K562 (cell line): ENCODE data around the gene GPR37. TPM values are rescaled to one million over a fixed set of nuclear protein-coding genes. Genes with fewer than 3 reads are reported as not detected.

Experiments used
- ATAC-seq: fragments of 200-7000 bp; cut with Tn5 transposase; 3 replicates; pipeline ENCODE4 v1.9.1; 2020; ENCODE audit warnings: moderate library complexity
- BruUV-seq: library from RNA; stranded (reverse); fragments of 400-500 nt; replicated peaks from 2 replicates; lab custom pipeline; 2021; lab: Mats Ljungman, UMichigan
- CTCF ChIA-PET: fragments of 300-600 bp; formaldehyde crosslinking; extraction: SDS; loops from one replicate; lab custom pipeline; 2021; ENCODE audit warnings: low intra/inter-chr PET ratio; lab: Yijun Ruan, JAX
- POLR2A ChIA-PET: fragments of 300-600, 350-650 bp; sonication (Branson Sonifier 250); formaldehyde crosslinking; extraction: SDS; loops from one replicate; lab custom pipeline; 2021; ENCODE audit warnings: antibody characterized with exemption, inconsistent platforms; lab: Yijun Ruan, JAX
- DNase-seq, 4 experiments: peaks; one replicate each; pipeline versions ENCODE4 v3.0.0 to v3.0.0-alpha.2; 2011 to 2018; ENCODE audit warnings: low spot score in 3 of 4, mixed read lengths in 3 of 4; ENCODE audit errors: extremely low read depth in 1 of 4
- FAIRE-seq: peaks from 2 replicates; lab custom pipeline; 2011; peaks lifted over from hg19 to GRCh38; lab: Jason Lieb, UNC
- H2AFZ ChIP-seq: 2 replicates; pipeline ENCODE4 v1.6.0; 2011; ENCODE audit warnings: low read depth, low read length, control low read depth, inconsistent platforms
- H3K27ac ChIP-seq: fragments of 200-600 bp; 3 replicates; pipeline ENCODE4 v1.8.0; 2011; ENCODE audit warnings: low read depth, mild to moderate bottlenecking, control low read depth, inconsistent platforms, low read length, moderate library complexity, mixed read lengths; ENCODE audit errors: extremely low read depth
- H3K27me3 ChIP-seq, 2 experiments: fragments of 300-600 bp in 1 of 2; 2 replicates in 1 of 2; 3 replicates in 1 of 2; pipeline versions ENCODE4 v1.6.0 to v1.8.0; 2011; ENCODE audit warnings: inconsistent platforms in 2 of 2, low read length in 2 of 2, mild to moderate bottlenecking in 1 of 2, mixed read lengths in 1 of 2, moderate library complexity in 1 of 2; ENCODE audit not compliant: control insufficient read depth in 2 of 2, insufficient read depth in 2 of 2
- H3K36me3 ChIP-seq: fragments of 300-600 bp; 3 replicates; pipeline ENCODE4 v1.8.0; 2011; ENCODE audit warnings: mild to moderate bottlenecking, low read length, inconsistent platforms; ENCODE audit not compliant: control insufficient read depth, insufficient read depth
- H3K4me1 ChIP-seq, 2 experiments: fragments of 200-600 bp in 1 of 2; replicated peaks in 1 of 2; 2 replicates in 1 of 2; 3 replicates in 1 of 2; pipeline versions ENCODE4 v1.5.1 to v1.8.0; 2011; ENCODE audit warnings: inconsistent platforms in 2 of 2, low read length in 2 of 2, mild to moderate bottlenecking in 1 of 2, mixed read lengths in 1 of 2, moderate library complexity in 1 of 2; ENCODE audit not compliant: control insufficient read depth in 2 of 2, insufficient read depth in 2 of 2
- H3K4me2 ChIP-seq: 2 replicates; pipeline ENCODE4 v1.6.1; 2011; ENCODE audit warnings: low read length, control low read depth, inconsistent platforms, mixed read lengths; ENCODE audit not compliant: insufficient read depth
- H3K4me3 ChIP-seq: fragments of 200-600 bp; sonication (generic), shearing (Covaris generic); 2 replicates; pipeline ENCODE4 v1.5.1; 2016; ENCODE audit warnings: control low read depth, inconsistent platforms
- H3K79me2 ChIP-seq: fragments of 200-600 bp; 3 replicates; pipeline ENCODE4 v1.8.0; 2011; ENCODE audit warnings: low read length, inconsistent platforms; ENCODE audit not compliant: control insufficient read depth, insufficient read depth
- H3K9ac ChIP-seq, 2 experiments: 2 replicates each; pipeline versions ENCODE4 v1.6.0 to v1.6.1; 2011; ENCODE audit warnings: low read depth in 2 of 2, low read length in 2 of 2, control low read depth in 1 of 2, inconsistent platforms in 1 of 2, mild to moderate bottlenecking in 1 of 2, mixed read lengths in 1 of 2; ENCODE audit not compliant: insufficient read depth in 1 of 2
- H3K9me1 ChIP-seq: one replicate; pipeline ENCODE4 v1.6.0; 2011; ENCODE audit warnings: inconsistent platforms, mild to moderate bottlenecking, low read length, moderate library complexity; ENCODE audit not compliant: control insufficient read depth, insufficient read depth
- H3K9me3 ChIP-seq: replicated peaks from 2 replicates; pipeline ENCODE4 v1.5.1; 2011; ENCODE audit warnings: low read depth, low read length, inconsistent platforms; ENCODE audit not compliant: control insufficient read depth, insufficient read depth
- H4K20me1 ChIP-seq: replicated peaks from 2 replicates; pipeline ENCODE4 v1.6.1; 2011; ENCODE audit warnings: low read length, inconsistent platforms, mixed read lengths; ENCODE audit not compliant: control insufficient read depth, insufficient read depth
- KAT2B ChIP-seq: IDR thresholded peaks from one replicate; pipeline ENCODE4 v1.6.1; 2012; ENCODE audit warnings: low read depth, mild to moderate bottlenecking, control low read depth, inconsistent platforms, low read length, moderate library complexity
- SMARCC2 ChIP-seq: fragments of 450-650 bp; IDR thresholded peaks from 2 replicates; pipeline ENCODE4 v1.6.1; 2017; ENCODE audit warnings: antibody characterized with exemption, moderate library complexity, mild to moderate bottlenecking, low read depth
- ZNF76 ChIP-seq: fragments of 250-450 bp; sonication (Bioruptor Pico); IDR thresholded peaks from 2 replicates; pipeline ENCODE4 v1.4.0; 2020; ENCODE audit warnings: mild to moderate bottlenecking, moderate library complexity, borderline replicate concordance
- WGBS: fragments of 100-300 bp; shearing (Covaris generic); methylation state at CpG from one replicate; pipeline ENCODE4 v1.1.6; 2016; ENCODE audit warnings: low coverage, mixed read lengths; ENCODE audit not compliant: insufficient coverage; ENCODE audit errors: missing lambda C conversion rate; 5-methylcytosine and 5-hydroxymethylcytosine counted together
- in situ Hi-C: fragments of 300-500 bp; cut with MboI; formaldehyde crosslinking; loops from 4 replicates; pipeline ENCODE4 v1.15.0; 2018; ENCODE audit warnings: inconsistent platforms, mixed read lengths
- intact Hi-C: fragments of 100-400 bp; cut with micrococcal nuclease; formaldehyde crosslinking; loops from 2 replicates; pipeline ENCODE4 v1.14.2; 2022
- polyA plus RNA-seq, 8 experiments: library from polyadenylated mRNA; depleted of rRNA in 4 of 8; stranded (reverse) in 5 of 8; unstranded in 3 of 8; fragments of >200 nt; fragmentation: Nextera tagmentation in 2 of 8; fragmentation: Illumina TruSeq in 1 of 8; extraction: Ambion mirVana in 2 of 8; extraction: Trizol in 1 of 8; gene quantifications; 2 replicates each; pipeline versions ENCODE4 v1.2.1 to v1.2.3, GENCODE V29; 2011 to 2014; ENCODE audit warnings: inconsistent platforms in 1 of 8, missing spikeins in 1 of 8
- total RNA-seq, 7 experiments: library from RNA; depleted of rRNA in 6 of 7; stranded (reverse); fragments of >200 nt in 6 of 7; fragmentation: Illumina TruSeq in 2 of 7; extraction: Trizol in 2 of 7; gene quantifications; 2 replicates each; pipeline versions ENCODE4 v1.2.1 to v1.2.3, GENCODE V29; 2011 to 2021; ENCODE audit warnings: low replicate concordance in 1 of 7
- TF ChIP-seq, protein P1 (sequence below): fragments of 250-450 bp; sonication (Bioruptor Pico); IDR thresholded peaks from 2 replicates; pipeline ENCODE4 v1.8.0; 2021; ENCODE audit warnings: moderate library complexity, mild to moderate bottlenecking, inconsistent platforms

The GPR37 gene
- total and polyA plus RNA-seq, 9 of the 15 experiments (the other 6 are each of a cell fraction or from before 2014, with no cell fraction given) = 0.03 TPM; not detected in 8

DNA sequence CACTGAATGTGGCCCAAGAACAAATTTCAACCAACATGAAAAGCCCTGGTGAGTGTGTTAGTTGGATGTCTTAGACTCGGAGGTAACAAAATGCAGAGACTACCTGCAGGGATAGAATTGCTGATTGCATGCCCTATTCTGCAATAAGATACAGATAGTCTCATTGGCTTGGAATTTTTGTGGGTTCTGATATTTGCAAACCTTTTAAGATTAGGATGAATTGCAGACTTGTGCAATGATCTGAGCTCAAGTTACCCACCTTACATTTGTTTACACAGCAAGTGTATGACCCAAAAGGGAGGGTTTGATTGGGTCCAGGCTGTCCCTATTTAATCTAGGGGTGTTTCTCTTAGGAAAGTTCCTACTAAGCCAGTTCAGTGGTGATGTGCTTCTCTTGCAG, 45.4 kb downstream of the GPR37 start:
- intact Hi-C loops = no loop called here
- WGBS = 0% methylated on average over 1 of the region's 1 CpG
- no peaks in the 10 kb centered on the region for H3K4me1 ChIP-seq
- H3K4me3 ChIP-seq = no peak overlapping the region
- no peak overlapping the region for H2AFZ ChIP-seq
- H3K79me2 ChIP-seq = no peaks in the 10 kb centered on the region
- no peak overlapping the region for H3K4me2 ChIP-seq
- TF ChIP-seq ZNF76 (CRISPR knock-in tag) = no peak
- TF ChIP-seq, protein P1, sequence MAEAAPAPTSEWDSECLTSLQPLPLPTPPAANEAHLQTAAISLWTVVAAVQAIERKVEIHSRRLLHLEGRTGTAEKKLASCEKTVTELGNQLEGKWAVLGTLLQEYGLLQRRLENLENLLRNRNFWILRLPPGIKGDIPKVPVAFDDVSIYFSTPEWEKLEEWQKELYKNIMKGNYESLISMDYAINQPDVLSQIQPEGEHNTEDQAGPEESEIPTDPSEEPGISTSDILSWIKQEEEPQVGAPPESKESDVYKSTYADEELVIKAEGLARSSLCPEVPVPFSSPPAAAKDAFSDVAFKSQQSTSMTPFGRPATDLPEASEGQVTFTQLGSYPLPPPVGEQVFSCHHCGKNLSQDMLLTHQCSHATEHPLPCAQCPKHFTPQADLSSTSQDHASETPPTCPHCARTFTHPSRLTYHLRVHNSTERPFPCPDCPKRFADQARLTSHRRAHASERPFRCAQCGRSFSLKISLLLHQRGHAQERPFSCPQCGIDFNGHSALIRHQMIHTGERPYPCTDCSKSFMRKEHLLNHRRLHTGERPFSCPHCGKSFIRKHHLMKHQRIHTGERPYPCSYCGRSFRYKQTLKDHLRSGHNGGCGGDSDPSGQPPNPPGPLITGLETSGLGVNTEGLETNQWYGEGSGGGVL (CRISPR knock-in tag) = no peak
- TF ChIP-seq SMARCC2 = no peak
- no peak for TF ChIP-seq KAT2B
- no TSS peak for BruUV-seq
- ATAC-seq = no peak
- no peak overlapping the region for H3K27ac ChIP-seq
- no peaks in the 10 kb centered on the region for H3K9me1 ChIP-seq
- DNase-seq = no peak
- no peaks in the 10 kb centered on the region for H3K27me3 ChIP-seq
- H3K9ac ChIP-seq = no peak overlapping the region
- FAIRE-seq = no peak
- ChIA-PET CTCF (no interaction called here), POLR2A (no interaction called here)
- in situ Hi-C loops = no loop called here
- no peaks in the 10 kb centered on the region for H3K36me3 ChIP-seq
- H4K20me1 ChIP-seq = no peaks in the 10 kb centered on the region
- H3K9me3 ChIP-seq = no peaks in the 10 kb centered on the region
